HG03108 (cell line): Measurements from ENCODE around the gene PAN3.

ENCODE experiments used
- ATAC-seq: cut with Tn5 transposase; IDR thresholded peaks from one replicate; pipeline ENCODE4 v1.9.1; 2021; ENCODE audit warnings: moderate library complexity; ENCODE audit not compliant: unreplicated experiment

The PAN3 gene

DNA sequence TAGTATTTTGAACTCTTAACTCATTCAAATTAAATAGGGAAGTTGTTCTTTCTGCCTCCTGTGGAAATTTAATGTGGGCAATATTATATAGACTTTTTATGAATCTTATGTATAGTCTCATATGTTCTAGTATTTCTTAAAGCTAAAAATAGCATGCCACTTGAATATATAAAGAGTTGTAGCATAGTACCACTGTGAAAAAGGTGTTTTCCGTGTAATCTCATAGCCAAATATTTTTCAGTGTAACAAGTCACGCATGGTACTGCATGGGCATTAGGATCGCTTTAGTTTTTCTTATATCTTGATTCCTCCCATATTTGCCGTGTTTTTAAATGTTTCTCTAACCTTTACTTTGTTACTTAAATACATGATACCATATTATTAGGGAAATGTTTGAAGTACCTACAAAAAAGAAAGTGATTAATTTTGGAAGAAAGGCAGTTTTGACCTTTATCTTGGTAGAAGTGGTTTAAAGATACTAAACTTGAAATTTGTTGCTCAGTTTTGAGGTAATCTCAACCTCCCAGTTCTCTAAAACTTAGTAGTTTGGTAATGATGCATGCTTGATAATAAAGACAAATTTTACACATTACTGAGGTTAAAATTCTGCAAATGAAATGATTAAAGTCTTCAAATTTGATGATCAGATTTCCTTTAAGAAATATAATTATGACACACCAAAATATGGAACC lies 81.2 kb downstream of the PAN3 start:
- no peak for ATAC-seq

GRCh38 chr13:28220166-28220565 lies 81.8 kb downstream of the PAN3 start:
- ATAC-seq: no peak

- ATAC-seq: no peak
Observed at GRCh38 chr13:28229522-28230411, 91.4 kb downstream of the PAN3 start.

GRCh38 chr13:28231642-28232041 lies 93.3 kb downstream of the PAN3 start:
- no peak for ATAC-seq

DNA sequence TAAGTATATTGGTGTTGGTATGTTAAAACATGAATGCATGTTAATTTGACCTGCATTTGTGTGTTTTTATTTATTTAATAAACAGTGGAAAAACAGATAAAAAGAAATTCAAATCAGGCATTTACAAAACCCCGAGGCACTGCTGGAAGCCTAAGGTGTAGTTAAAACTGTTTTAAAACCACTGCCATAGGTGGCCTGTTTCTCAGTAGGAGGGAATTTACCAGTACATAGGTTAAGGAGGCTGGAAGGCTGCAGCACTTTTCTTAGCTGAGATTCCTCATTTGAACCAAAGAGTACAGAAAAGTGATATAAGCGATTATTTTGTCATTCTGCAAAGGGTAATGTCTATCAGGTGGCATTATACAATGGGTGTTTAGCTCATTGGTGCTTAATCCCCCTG lies 99.6 kb downstream of the PAN3 start:
- ATAC-seq: no peak

DNA sequence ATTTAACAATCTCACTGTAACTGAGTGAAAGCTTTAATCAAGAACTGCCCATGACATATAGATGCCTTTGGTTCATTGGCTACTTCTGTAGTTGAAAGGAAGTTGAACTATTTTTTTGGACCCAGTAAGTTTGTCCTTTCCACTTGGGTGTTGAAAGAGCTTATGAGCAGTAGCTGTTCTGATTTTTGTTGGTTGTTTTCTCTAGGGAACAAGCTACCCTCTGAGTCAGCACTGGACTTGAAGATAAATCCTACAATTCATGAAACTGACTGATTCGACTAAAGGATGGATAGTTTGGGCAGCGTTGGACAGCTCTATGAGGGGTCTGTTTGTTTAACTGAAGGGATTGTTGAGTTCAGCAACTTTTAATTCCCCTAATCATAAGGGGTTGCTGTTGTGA lies 101.0 kb downstream of the PAN3 start:
- ATAC-seq: no peak

DNA sequence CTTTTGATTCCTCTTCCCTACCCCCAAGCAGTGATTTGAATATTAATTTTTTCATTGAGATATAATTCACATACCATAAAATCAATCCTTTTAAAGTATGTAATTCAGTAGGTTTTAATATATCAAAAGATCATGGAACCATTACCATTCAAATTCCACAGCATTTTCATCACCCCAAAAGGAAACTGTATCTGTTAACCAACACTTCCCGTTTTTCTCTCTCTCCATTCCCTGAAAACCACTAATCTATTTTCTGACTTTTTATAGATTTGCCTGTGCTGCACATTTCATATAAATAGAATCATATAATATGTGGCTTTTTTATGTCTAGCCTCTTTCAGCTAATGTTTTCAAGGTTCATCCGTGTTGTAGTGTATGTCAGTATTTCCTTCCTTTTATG lies 107.1 kb downstream of the PAN3 start:
- no peak for ATAC-seq

DNA sequence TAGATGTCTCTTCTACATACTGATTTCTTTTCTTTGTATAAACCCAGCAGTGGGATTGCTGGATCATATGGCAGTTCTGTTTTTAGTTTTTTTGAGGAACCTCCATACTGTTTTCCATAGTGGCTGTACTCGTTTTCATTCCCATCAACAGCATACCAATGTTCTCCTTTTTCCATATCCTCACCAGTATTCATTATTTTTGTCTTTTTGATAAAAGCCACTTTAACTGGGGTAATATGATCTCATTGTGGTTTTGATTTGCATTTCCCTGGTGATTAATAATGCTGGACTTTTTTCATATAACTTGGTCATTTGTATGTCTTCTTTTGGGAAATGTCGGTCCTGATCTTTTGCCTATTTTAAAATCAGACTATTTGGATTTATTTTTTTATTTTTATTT lies 108.5 kb downstream of the PAN3 start:
- no peak for ATAC-seq

DNA sequence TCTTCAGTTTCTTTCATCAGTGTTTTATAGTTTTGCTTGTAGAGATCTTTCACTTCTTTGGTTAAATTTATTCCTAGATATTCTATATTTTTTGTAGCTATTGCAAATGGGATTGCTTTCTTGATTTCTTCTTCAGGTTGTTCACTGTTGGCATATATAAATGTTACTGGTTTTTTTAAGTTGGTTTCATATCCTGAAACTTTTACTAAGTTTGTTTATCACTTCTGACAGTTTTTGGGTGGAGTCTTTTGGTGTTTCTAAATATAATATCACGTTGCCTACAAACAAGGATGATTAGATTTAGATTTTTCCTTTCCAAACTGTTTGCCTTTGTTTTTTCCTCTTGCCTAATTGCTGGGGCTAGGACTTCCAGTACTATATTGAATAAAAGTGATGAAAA lies 109.7 kb downstream of the PAN3 start:
- no peak for ATAC-seq

- no peak for ATAC-seq
Observed at GRCh38 chr13:28250542-28250941, 112.2 kb downstream of the PAN3 start.

- ATAC-seq: no peak
Observed at GRCh38 chr13:28251466-28251865, 113.1 kb downstream of the PAN3 start.

DNA sequence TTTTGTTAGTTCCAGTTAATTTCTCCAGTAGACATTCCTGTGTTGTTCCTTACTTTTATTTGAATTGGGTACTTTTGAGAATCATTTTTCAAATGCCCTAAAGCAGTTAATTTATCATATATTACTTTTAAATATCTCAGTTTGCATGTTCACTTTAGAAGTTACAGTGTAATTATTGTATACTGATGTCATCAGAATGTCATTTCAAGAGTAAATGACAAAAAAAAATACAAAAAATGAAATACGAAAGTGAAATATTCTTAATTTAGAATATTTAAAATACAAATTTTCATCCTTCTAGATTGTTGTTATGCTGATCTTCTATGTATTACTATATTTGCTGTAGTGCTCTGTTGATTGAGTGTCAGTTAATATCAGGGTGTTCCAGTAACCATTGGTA lies 114.2 kb downstream of the PAN3 start:
- no peak for ATAC-seq

DNA sequence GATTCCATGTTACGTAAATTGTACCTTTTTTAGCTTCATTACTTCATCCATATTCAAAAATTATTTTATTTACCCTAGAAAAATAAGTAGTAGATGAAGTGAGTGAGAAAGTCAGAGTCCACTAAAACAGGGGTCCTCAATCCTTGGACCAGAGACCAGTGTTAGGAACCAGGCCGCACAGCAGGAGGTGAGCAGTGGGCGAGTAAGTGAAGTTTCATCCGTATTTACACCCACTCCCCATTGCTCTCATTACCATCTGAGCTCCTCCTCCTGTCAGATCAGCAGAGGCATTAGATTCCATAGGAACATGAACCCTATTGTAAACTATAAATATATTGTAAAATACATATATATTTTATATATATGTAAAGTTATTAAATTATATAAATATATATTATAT lies 119.0 kb downstream of the PAN3 start:
- ATAC-seq: no peak

- no peak for ATAC-seq
Observed at GRCh38 chr13:28258417-28258816, 120.1 kb downstream of the PAN3 start.

- no peak for ATAC-seq
Observed at GRCh38 chr13:28267497-28267896, 129.2 kb downstream of the PAN3 start.

- ATAC-seq: peak; percentile 98
Observed at GRCh38 chr13:28268800-28269223, 130.5 kb downstream of the PAN3 start.

- no peak for ATAC-seq
Observed at GRCh38 chr13:28271056-28271840, 132.9 kb downstream of the PAN3 start.

- ATAC-seq: no peak
Observed at GRCh38 chr13:28273919-28274318, 135.6 kb downstream of the PAN3 start.

GRCh38 chr13:28282451-28282850 lies 144.1 kb downstream of the PAN3 start:
- ATAC-seq: no peak

GRCh38 chr13:28283600-28283999 lies 145.3 kb downstream of the PAN3 start:
- no peak for ATAC-seq

DNA sequence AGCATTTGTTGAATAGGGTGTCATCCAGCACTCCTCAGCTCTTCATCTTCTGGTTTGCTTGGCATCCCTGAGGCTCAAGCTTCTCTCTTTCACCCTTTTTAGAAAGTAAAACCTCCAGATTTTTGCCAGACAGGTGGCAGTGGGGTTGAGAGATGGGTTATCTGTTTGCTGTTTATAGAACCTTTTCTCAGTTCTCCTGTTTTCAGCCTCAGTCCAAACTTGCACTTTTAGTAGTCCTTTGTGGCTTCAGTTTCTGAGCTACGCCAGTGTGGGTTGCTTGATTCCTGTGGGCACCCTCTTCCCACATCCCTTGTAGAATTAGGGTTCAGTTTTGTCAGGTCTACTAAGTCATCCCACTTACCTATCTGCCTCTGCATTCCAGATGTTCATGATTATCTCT lies 147.9 kb downstream of the PAN3 start:
- ATAC-seq: peak; percentile 50

GRCh38 chr13:28297341-28297740 lies 159.0 kb downstream of the PAN3 start:
- no peak for ATAC-seq
